ENCODE data around the gene SUGP2.
"Not testable (repeated sequence)": the region's sequence is repeated elsewhere in the genome, so short reads cannot be mapped to it uniquely, and the experiment has no call there.

The SUGP2 gene

DNA sequence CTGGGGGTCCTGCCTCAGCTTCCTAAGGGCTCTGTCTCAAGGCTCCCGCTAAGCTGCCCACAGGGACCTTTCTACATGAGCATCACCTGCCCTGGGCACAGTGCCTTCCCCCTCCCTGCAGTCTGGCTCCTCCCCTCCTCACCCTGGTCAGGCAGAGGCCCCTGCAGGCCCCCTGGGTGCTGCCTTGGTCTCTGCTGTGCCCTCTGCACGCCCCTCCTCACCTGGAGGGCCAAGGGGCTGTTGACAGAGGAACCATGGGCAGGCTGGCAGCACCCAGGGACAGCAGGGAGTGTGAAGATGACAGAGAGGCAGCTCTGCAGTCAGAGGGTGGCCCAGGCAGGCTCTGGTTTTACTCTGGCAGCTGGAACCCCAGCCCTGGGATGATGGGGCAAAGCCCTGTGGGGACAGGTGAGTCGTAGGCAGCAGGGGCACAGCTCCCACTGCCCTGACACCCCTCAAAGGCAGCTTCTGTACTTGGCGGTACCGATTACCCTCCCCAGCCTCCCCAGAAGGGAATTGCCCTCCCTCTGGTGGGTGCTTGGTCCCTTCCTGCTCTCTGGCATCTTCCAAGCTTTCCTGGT lies 43.1 kb downstream of the SUGP2 start:
- DNase-seq (ENCODE audit: low read depth in 2 of 2) = no peak

DNA sequence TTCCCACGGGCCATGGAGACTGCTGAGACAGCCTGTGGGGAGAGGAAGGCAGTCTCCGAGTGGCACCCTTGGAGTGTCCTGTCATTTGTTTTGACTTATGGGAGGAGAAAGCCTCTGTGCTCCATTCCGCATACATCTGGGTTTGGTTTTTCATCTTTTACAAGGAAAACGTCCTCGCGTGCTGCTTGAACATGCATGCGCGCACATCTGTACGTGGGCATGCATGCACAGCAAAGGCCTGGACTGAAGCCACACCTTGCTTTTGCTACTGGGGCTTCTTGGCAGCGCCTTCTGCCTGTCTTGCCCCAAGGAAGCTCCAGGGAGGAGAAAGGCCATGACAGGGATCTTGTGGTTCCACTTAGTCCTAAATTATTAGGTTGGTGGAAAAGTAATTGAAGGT lies 44.0 kb downstream of the SUGP2 start:
- DNase-seq (ENCODE audit: low read depth in 2 of 2) = no peak

DNA sequence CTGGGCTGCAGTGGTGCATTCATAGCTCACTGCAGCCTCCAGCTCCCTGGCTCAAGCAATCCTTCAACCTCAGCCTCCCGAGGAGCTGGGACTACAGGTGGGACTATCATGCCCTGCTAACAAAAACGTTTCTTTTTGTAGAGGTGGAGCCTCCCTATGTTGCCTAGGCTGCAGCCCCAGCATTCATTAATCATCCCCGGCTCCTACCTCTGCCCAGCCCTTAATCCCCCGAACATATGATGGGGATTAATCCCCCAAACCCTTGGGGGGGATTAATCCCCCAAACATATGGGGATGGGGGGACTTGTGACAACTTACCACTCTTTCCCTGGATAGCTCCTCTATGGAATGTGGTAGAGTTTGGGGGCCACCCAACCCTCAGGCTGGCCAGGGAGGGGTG lies 45.9 kb downstream of the SUGP2 start:
- DNase-seq (ENCODE audit: low read depth in 2 of 2) = no peak

DNA sequence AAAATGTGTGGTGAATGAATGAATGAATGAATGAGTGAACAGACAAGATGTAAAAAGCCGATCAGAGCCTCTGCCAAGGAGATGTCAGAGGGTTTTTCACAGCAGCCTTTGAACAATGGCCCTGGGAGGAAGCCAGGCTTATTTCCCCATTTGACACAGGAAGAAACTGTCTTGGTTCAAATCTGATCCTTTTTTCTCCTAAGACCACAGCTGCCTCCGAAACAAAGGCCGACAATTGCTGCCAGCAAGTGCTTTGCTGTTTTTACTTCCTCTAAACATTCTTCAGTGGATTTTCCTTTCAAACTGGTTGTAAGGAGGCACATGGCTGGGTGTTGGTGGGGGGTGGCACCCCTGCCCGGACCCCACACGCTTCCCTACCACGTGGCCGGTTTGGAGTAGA lies 48.1 kb downstream of the SUGP2 start:
- no peak for DNase-seq (ENCODE audit: low read depth in 2 of 2)

DNA sequence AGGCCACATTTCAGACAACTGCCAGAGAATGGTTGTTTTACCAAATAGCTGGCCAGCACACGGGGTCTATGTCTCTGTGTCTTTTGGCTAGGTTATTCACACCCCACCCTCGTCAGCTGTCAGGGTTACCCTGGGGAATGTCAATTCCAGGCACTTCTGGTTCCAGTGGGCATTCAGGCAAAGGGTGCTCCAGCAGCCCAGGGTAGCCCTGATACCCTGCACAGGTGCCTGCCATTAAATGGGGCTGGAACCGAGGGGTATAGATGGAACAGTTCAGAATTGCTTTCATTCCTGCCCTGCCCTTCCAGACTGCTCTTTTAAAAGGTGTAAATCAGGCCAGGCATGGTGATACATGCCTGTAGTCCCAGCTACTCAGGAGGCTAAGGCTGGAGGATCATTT lies 49.1 kb downstream of the SUGP2 start:
- DNase-seq (ENCODE audit: low read depth in 2 of 2) = no peak

DNA sequence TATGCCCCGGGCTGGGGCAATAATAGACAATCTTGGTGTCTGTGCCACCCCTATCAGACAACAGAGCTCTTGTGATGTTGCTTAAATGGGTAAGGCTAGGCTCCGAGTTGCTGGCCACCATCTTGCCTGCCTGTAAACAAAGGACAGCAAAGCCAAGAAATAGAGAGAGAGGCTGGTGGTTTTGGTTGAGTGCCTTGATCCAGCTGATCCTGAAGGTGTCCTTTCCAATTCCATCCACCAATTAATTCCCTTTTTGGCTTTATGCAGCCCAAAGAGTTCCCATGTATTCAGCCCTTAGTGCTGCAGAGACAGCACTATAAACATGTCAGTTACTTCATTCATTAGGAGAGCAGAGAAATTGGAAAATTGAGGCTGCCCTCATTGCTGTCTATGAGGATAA lies 50.6 kb downstream of the SUGP2 start:
- no peak for DNase-seq (ENCODE audit: low read depth in 2 of 2)

DNA sequence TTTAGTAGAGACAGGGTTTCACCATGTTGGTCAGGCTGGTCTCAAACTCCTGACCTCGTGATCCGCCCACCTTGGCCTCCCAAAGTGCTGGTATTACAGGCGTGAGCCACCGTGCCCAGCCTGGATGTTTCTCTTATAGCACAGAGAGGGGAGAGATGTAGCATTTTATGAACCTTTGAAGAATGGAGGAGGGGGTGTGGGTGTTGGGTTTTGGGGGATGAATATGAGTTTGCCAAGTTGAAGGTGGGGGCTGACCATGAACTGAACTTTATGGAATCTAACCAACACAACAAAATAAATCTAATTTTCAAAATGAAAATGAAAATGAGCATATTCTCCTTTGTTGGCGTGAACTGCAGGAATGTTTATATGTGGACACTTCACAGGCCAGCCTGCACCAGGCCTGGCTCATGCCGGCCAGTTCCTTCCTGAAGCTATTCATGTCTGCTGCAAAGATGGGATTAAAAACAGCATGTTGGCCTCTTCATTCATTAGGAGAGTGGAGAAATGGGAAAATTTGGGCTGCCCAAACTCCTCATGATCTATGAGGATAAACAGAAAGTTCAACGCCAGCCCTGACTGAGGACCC lies 52.8 kb downstream of the SUGP2 start:
- no peak for DNase-seq (ENCODE audit: low read depth in 2 of 2)

DNA sequence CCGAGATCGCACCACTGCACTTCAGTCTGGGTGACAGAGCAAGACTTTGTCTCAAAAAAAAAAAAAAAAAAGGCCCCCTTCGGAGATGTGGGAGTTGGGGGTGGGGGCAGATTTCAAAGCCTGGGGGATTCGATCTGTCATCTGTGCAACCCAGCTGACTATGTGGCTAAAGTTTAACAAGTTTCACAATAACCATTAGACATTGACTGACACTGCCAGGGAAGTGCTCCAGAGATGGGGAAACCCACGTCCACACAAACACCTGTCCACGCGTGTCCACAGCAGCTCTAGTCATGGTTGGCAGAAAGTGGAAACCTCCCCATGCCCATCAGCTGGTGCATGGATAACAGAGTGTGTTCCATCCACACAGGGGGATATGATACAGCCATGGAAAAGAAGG lies 54.7 kb downstream of the SUGP2 start:
- DNase-seq (ENCODE audit: low read depth in 2 of 2) = no peak

DNA sequence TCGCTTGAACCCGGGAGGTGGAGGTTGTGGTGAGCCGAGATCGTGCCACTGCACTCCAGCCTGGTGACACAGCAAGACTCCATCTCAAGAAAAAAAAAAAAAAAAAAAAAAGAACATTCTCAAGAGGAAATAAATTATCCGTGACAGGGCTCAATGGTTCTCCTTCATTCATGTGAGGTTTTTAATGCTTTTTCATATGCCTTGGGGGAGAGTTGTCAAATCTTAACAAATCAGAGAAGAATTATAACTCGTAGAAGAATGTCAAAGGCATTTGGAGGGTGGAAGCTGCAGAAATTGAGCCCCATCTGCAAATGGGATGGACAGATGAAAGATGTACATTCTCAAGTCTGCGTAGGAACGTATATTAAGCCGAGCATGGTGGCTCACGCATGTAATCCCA lies 57.4 kb downstream of the SUGP2 start:
- no peak for DNase-seq (ENCODE audit: low read depth in 2 of 2)

DNA sequence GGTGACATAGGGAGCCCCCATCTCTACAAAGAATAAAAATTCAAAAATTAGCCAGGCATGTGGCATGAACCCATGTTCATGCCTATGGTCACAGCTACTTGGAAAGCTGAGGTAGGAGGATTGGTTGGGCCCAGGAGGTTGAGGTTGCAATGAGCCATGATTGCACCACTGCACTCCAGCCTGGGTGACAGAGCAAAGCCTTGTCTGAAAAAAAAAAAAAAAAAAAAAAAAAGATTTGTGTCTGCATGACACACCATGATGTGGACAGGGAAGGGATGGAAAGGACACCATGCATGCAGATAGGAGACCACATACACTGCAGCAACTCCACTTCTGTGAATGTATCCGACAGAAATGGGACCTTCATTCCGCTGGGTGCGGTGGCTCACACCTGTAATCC lies 58.3 kb downstream of the SUGP2 start:
- DNase-seq (ENCODE audit: low read depth in 2 of 2) = no peak

DNA sequence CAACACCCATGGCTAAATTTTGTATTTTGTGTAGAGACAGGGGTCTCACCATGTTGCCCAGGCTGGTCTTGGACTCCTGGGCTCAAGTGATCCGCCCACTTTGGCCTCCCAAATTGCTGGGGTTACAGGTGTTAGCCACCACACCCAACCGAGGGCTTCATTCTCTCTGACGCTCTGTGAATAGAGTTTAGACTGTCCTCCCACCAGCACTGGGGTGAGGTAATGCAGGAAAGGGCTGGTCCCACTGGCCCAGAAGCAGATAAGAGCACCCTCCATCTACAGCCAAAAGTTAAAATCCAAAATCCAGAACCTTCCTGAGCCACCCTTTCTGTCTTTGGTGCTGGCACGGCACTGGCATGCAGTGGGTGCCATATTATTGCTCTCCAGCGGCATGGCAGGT lies 60.5 kb downstream of the SUGP2 start:
- no peak for DNase-seq (ENCODE audit: low read depth in 2 of 2)

DNA sequence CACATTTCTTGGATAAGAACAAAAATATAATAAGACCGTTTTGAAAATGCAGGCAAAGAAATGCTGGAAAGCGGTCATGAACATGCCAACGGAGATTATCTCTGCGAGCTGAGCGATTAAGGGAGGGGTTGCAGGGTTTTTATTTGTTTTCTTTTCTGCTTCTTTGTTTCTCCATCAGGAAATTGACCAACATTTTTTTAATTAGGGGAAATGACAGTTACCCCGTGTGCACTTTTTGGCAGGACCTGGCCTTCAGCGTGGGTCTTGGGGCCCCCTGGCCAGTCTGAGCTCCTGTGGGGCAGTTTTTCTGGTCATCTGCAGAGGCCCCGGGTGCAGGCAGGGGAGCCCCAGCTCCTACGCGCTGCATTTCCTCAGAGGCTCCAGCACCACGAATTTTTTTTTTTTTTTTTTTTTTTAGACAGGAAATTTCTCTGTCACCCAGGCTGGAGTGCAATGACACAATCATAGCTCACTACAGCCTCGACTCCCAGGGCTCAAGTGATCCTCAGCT lies 61.0 kb downstream of the SUGP2 start:
- no peak for DNase-seq (ENCODE audit: low read depth in 2 of 2)

DNA sequence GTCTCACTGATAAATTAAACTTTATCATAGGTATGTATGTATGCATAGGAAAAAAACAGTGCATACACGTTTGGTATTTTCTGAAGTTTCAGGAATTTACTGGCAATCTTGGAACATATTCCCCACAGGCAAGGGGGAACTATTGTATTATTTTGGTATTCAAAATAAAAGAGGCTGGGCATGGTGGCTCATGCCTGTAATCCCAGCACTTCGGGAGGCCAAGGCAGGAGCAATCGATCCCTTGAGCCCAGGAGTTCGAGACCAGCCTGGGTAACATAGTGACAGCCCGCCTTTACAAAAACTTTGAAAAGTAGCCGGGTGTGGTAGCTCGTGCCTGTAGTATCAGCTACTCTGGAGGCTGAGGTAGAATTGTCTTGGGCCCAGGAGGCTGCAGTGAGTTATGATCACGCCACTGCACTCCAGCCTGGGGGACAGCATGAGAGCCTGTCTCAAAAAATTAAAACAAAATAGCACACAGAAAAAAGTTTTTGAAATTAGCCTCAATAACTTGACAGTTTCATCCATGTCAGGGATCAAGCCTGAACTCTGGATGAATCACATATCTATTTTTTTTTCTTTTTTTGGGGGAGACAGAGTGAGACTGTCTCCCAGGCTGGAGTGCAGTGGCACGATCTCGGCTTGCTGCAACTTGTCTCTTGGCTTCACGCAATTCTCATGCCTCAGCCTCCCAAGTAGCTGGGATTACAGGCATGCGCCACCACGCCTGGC lies 63.2 kb downstream of the SUGP2 start:
- no peak for DNase-seq (ENCODE audit: low read depth in 2 of 2)

DNA sequence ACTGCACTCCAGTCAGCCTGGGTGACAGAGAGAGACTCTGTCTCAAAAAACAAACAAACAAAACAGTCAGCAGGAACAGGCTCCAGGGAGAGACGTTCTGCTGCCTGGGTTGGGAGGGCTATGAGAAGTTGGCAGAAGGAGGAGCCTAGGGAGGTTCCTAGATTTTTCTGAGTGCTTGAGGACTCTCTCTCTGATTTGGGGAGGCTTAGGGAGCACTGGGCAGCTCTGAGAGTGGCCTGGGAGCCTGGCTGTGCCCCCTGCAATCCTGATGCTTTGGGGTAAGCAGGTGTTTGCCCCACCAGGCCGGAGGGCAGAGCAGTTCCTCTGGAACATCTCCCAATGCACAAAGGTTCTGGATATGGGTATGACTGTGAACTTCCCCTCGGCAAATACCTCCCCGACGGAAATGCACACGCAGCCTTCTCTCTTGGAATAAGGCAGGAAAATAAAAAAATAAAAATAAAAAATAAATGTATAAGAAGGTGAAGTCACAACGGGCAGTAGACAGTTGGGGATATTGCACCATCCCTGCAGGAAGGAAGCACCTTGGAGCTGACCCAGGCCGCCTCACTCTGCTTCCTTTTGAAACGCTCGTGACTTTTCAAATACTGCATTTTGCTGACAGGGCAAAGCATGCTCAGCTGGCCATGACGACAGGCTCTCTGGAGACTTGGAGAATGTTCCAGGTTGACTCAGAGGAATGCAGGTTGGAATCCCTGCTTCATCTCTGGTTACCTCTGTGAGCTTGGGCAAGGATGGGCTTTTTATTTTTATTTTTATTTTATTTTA lies 65.8 kb downstream of the SUGP2 start:
- no peak for DNase-seq (ENCODE audit: low read depth in 2 of 2)

DNA sequence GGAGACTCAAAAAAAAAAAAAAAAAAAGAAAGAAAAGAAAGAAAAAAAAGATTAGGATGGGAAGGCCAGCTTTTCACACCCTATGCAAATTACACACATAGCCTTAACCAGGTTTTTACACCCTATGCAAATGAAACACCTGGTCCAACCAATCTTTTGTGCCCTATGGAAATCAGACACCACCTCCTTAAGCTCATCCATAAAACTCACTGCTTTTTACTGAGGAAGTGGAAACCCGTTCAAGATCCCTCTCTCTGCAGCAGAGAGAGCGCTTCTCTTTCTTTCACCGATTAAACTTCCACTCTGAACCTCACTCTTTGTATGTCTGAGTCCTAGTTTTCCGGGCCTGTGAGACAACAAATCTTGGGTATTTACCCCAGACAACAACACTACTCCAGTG lies 67.0 kb downstream of the SUGP2 start:
- DNase-seq (ENCODE audit: low read depth in 2 of 2) = no peak

DNA sequence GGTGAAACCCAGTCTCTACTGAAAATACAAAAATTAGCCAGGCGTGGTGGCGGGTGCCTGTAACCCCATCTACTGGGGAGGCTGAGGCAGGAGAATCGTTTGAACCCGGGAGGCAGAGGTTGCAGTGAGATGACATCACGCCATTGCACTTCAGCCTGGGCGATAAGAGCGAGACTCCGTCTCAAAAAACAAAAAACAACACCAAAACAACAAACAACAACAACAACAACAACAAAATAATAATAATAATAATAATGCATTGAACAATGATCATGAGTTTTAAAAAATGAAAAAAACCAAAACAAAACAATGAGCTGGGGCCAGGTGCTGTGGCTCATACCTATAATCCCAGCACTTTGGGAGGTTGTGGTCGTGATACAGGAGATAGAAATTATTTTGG lies 69.2 kb downstream of the SUGP2 start:
- DNase-seq (ENCODE audit: low read depth in 2 of 2) = no peak

DNA sequence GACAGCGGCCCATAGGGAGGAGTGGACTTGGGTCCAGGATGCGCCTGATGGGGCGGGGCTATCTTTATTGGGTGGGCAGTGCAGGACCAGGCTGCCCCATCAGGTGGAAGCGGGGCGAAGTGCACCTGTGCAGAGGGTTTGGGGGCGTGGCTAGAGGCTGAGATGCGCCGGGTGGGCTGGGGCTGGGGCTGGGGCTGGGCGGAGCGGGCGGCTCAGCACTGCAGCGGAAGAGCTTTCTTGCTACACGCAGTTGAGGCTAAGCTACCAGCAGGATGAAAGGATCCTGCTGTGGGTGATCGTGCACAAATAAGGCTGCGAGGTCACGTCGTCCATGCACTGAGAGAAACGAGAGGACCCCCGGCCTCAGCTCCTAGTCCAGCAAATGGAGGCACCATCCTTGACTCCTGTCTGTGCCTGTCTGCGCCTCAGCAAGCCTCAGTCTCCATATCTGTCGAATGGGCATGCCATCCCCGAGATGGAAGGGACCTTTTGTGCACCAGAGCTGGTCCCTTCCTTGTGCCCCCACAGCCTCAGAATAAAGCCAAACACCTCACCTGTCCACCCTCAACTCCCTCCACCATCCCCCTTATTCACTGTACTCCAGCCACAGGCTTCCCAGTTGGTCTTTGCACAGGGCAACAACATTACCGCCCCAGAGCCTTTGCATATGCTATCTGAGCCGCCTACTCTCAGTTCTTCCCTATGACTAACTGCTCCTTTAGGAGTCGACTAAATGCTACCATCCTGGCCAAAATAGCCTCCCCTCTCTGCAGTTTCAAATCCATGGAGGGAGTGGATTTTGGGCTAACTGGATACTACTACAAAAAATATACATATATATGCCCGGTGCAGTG lies 71.3 kb downstream of the SUGP2 start:
- DNase-seq (ENCODE audit: low read depth in 2 of 2) = no peak

DNA sequence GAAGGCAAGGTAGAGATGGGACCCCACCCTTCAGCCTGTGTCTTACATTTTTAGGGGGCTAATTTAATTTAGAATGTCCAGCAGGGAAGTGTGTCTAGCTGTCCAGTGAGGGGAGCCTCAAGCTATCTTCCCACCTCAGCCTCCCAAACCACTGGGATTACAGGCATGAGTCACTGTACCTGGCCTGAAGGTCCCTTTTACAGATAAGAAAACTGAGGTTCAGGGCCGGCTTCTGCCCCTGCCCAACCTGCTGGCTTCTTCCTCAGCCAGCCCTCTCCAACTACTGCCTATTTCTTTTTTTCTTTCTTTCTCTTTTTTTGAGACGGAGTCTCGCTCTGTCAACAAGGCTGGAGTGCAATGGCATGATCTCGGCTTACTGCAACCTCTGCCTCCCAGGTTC lies 72.9 kb downstream of the SUGP2 start:
- no peak for DNase-seq (ENCODE audit: low read depth in 2 of 2)

DNA sequence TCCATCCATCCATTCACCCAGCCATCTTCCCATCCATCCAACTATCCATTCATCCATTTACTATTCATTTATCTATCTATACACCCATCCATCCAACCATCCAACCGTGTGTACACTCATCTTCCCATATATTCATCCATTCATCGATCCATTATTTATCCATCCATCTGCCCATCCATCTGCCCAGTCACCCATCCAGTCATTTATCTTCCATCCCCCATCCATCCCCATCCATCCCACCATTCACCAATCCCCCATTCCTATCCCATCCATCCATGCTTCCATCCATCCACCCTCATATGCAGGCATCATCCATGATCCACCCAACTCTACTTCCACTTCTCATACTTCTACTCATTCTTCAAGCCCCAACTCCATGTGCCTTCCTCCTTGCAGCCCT lies 78.3 kb downstream of the SUGP2 start:
- DNase-seq (ENCODE audit: low read depth in 2 of 2) = no peak

DNA sequence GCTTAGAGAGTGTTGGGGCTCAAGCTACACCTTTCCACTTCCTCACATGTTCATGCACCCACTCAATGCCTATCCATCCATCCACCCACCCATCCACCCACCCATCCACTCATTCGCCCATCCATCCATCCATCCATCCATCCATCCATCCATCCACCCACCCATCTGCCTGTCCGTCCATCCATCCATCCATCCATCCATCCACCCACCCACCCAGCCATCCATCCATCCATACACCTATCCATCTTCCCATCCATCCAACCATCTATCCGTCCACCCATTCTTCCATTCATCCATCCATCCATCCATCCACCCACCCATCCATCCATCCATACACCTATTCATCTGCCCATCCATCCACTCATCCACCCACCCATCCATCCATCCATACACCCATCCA lies 79.2 kb downstream of the SUGP2 start:
- no peak for DNase-seq (ENCODE audit: low read depth in 2 of 2)

DNA sequence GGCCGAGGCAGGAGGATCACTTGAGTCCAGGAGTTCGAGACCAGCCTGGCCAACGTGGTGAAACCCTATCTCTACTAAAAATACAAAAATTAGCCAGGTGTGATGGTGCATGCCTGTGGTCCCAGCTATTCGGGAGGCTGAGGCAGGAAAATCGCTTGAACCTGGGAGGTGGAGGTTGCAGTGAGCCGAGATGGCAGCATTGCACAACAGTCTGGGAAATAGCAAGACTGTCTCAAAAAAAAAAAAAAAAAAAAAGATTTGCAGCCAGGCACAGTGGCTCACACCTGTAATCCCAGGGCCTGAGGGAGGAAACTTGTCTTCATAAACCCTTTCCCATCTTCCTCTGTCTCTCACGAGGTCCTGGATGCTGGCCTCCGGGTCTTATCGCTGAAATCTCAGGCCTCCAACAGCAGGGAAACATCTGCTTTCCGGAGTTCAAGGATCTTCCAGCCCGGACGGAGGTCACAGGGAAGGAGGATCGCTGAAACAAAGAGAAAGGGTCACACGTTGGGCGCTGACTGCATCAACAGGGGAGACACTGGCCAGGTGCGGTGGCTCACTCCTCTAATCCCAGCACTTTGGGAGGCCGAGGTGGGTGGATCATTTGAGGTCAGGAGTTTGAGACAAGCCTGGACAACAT lies 80.8 kb downstream of the SUGP2 start:
- not testable (repeated sequence) for DNase-seq (ENCODE audit: low read depth in 2 of 2)
